Left cardiac atrium (tissue), 4 donors: ENCODE data around the gene EDN2. TPM values are rescaled to one million over a fixed set of nuclear protein-coding genes. Genes with fewer than 3 reads are reported as not detected.

ENCODE experiments used
- ATAC-seq, 2 donors: fragments of 200-7000 bp; cut with Tn5 transposase; one replicate each; pipeline ENCODE4 v1.9.1; 2020; ENCODE audit warnings: mild to moderate bottlenecking in 2 of 2, moderate library complexity in 2 of 2
- DNase-seq: peaks from one replicate; pipeline ENCODE4 v3.0.0-alpha.2; 2020
- intact Hi-C, 2 donors: fragments of 100-400 bp; cut with DNase I; formaldehyde crosslinking; loops; one replicate each; pipeline versions ENCODE4 v1.14.1 to v1.15.1; 2022 to 2023
- total RNA-seq, 2 donors: library from RNA; stranded (reverse); fragmentation: NEBNext Ultra II Directional; extraction: Animal tissue kit (Norgen Biotek cat#: 25700); gene quantifications; one replicate each; pipeline ENCODE4 v1.2.1, GENCODE V29; 2021
- donor health status: DM: no; HTN: yes; CAD: no.
- donor health status: DM: no; HTN: yes; CAD: no; lungs with severe emphysema.
- donor health status: DM: yes; HTN: yes; CAD: no.
- donor health status: Dilated cardiomyopathy.

EDN2 gene
- total RNA-seq, 2 donors from 2014 or later = 0.18 to 1.2 TPM

DNA sequence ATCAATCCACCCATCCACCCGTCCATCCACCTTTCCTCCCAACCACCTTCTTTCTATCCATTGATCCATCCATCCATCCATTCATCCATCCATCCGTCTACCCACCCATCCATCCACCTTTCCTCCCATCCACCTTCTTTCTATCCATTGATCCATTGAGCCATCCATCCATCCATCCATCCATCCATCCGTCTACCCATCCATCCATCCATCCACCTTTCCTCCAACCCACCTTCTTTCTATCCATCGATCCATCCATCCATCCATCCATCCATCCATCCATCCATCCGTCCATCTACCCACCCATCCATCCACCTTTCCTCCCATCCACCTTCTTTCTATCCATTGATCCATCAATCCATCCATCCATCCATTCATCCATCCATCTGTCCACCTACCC lies 5.1 kb upstream of the EDN2 start:
- no peak for ATAC-seq
- intact Hi-C loops = no loop called here
- no peak for DNase-seq

GRCh38 chr1:41488040-41488951 lies 3.8 kb upstream of the EDN2 start:
- DNase-seq (no peak), ATAC-seq (no peak)
- intact Hi-C loops = no loop called here

DNA sequence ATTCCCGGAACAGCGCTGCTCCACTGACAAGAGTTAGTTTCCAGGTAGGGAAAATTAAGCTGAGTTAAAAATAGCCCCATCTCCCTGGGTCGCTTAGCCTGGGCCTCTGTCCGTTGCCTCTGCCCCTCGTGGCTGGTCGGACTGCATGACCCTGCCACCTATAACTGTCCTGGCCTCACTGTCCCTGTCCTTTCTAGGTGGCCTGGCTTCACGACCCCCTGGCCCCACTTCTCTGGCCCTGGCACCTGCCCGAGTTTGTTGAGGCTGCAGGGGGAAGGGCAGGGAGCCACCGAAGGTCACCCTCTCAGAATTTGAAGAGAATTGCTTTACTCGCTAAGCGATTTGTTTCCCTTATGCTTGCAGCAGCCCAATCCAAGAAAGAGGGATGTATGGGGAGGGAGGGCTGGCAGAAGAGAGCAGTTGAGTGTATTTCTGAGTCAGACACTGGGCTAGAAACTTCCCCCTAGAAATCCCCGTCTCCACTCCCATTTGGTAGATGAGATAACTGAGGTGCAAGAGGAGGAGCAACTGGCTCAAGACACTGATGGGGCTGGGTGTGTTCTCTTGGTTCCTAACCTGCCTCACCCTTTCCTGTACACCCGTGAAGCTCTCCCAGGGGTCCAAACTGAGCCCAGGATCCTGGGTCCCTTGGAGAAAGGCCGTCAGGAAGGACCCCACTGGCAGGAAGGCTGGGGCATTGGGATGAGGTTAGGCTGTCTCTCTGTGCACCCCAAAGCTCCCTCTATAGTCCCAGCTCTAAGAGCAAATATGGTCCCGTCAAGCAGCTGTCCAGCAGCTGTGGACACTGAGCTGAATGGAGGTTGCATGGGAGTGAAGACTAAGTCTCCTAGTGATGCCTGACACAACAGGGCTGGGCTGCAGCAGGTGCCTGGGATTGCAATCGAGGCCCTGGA lies 2.9 kb upstream of the EDN2 start:
- intact Hi-C loops = no loop called here
- DNase-seq = no peak
- ATAC-seq = no peak

DNA sequence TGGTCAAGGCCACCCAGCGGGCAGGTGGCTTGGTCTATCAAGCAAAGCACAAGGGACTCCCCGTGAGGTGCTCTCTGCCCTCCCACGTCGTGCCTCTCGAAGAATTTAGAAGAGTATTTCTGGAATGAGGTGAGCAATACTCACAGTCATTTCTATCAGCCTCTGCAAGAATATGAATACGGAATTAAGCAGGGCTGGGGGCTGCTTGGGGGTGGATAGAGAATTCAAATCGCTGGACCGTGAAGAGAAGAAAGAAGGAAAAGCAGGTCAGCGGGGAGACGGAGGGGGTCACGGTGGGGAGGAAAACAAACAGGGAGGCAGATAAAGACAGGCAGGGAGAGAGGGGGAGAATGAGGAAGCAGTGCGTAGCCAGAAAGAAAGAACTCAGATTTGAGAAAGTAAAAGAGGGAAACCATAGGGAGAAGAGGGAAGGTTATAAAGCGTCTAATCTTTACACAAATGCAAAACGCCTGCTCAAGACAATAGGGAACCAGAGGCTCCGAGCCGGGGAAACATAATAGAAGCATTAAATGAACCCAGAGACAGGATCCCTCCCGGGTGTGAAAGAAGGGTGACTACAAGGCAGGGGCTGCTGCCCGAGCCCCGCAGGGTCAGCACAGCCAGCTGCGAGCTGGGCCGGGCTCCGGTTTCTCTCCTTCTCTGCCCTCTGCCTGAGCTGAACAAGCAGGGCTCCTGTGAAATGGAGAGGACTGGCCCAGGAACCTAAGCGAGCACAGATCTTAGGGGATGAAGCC lies 2.1 kb upstream of the EDN2 start:
- intact Hi-C loops = no loop called here
- ATAC-seq = no peak

DNA sequence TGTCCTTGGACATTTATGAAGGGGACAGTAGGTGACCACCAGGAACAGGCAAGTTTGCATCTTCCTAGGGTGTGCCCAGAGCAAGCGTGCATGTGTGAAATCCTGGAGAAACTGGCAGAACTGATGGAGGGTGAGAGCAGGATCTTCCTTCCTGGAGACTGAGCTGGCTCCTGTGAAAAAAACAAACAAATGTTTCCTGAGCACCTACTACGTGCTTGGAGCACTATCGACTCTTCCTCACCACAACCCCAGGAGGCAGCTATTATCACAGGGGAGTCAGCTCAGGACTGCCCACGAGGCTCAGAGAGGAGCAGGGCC lies 1.5 kb upstream of the EDN2 start:
- DNase-seq = no peak
- intact Hi-C loops = no loop called here
- ATAC-seq = no peak

More for the DNA sequence above, 2.1 kb upstream of the EDN2 start:
- no peak for DNase-seq

GRCh38 chr1:41485605-41486004 lies 1.1 kb upstream of the EDN2 start:
- DNase-seq = no peak

GRCh38 chr1:41483960-41484401 lies 502 bp downstream of the EDN2 start:
- DNase-seq = no peak
- ATAC-seq = no peak
- intact Hi-C loops = no loop called here

More at GRCh38 chr1:41485605-41486004, 1.1 kb upstream of the EDN2 start:
- ATAC-seq = no peak
- intact Hi-C loops = no loop called here

DNA sequence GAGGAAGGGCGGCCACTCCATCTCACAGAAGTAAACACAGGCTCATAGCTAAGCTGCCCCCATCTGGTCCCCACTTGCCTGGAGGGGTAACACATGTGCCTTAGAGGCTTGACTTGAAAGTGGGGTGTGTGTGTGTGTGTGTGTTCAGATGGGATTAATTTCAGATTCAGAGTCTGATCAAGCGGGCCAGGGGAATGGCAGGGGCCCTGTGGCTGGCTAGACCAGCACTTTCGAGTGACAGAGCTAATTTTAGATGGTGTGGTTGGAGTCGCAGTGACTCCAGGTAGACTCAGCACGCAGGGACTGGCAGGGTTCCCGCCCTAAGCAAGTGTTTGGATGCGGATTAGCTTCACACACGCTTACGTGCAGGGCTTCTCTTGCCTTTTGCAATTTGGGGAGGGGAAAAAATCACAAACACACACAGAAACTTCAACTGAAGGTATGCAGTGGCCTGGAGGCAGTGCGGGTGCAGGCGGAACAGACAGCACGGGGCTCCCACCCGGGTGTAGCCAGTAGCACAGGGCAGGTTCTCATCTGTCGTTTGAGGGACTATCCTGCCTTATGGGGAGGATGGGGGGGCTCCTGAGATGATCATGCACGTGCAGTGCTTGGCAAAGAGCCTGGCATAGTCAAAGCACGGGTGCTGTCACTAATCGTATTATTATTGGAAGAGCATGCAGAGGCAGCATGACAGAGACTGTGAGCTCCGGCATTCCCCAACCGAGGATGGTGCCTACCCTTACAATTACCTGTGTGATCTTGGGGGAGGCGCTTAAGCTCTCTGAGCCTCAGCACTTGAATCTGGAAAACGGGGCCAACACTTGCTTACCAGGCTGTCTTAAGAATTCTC lies 1.3 kb downstream of the EDN2 start:
- intact Hi-C loops = no loop called here
- DNase-seq (no peak), ATAC-seq (peak in 1 of 2 donors; percentile 27)

- intact Hi-C loops = no loop called here
- ATAC-seq = peak; percentile 7 to 27
- peak; percentile 57 for DNase-seq
These were observed 2.3 kb downstream of the EDN2 start for GRCh38 chr1:41482001-41482765.

DNA sequence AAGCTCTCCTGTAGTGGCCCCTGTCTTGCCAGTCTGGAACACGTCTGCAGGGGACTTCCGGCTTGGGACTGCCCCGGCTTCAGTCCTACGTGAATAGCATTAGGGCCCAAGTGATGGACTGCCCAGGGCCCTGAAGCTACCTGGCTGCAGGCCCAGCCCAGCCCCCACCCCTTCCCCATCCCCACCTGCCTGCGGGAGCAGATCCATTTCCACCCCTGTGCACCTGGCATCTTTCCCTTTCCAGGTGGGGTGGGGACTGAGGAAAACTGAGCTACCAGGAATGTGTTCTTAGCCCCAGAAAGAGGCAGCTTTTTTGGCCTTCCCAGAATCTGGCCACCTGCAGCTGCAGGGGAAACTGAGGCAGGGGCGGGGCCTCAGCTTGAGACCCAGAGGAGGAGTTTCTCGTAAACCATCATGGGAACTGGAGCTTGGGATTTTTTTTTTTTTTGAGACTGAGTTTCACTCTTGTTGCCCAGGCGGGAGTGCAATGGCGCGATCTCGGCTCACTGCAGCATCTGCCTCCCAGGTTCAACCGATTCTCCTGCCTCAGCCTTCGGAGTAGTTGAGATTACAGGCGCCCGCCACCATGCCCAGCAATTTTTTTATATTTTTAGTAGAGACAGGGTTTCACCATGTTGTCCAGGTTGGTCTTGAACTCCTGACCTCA lies 3.2 kb downstream of the EDN2 start:
- ATAC-seq = no peak
- no peak for DNase-seq
- intact Hi-C loops = no loop called here

GRCh38 chr1:41480204-41481108 lies 4.0 kb downstream of the EDN2 start:
- no peak for DNase-seq
- intact Hi-C loops = no loop called here
- ATAC-seq = no peak

GRCh38 chr1:41479808-41480160 lies 4.7 kb downstream of the EDN2 start:
- ATAC-seq (no peak), DNase-seq (no peak)
- intact Hi-C loops = no loop called here

DNA sequence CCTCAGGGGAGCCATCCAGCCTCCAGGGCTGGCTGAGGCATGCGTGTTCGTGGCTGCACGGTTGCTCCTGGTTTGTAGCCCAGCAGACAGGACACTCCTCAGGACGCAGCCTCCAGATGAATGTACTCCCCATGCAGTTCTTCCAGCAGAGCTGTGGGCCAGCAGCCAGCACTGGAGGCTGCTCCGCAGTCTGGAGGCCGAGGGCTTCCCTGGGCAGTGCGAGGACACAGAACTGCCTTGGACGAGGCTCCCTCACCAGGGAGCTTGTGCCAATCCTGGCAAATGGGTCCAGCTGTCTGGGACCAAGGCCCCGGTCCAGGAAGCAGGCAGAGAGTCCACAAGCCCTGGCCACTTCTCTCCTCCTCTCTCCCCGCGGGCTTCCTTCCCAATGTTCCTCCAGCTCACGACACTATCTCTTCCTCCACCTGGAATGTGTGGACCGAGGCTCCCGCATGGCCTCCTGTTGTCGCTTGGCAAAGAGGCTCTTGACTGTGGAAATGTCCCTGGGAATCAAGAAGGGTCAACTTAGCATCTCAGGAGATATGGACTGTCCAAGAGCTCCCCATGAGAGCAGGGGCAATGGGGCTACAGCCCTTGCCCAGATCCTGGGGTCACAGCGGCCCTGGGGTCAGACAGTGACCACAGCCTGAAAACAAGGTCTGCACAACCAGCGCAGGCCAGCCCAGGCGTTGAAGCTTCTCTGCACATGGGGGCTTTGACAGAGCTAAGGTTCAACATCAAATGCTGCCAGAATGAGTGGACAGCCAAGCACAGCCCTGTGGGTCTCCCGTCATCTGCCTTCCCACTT lies 5.3 kb downstream of the EDN2 start:
- DNase-seq (peak; percentile 64), ATAC-seq (peak; percentile 36 to 69)
- intact Hi-C loops = no loop called here

DNA sequence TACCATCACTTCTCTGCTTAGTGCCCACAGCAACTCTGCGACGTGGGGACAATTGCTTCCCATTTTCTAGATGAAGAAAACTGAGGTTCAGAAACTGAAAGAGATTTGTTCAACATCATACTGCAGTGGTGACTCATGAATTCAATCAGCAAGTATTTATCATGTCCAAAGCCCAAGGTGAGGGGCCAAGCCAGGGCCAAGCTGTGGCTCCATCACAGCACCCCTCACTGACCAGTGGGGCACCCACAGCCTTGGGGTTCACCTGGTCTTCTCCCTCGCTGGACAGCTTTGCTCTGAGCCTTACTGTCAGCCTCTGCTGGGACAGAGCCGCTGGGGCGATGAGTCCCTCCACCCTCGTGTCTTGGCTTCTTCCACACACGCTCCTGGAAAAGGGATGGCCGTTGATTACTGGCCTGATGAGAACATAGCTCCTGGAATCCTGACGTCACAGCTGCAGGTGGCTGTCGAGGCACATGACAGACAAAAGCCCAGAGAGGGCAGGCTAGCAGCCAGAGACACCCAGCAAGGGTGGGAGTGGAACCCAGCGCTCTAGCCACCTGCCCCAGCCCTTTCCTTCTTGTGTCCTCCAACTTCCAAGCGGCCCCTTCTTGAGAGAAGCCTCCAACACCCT lies 6.2 kb downstream of the EDN2 start:
- DNase-seq (no peak), ATAC-seq (no peak)
- intact Hi-C loops = no loop called here

GRCh38 chr1:41476807-41477361 lies 7.6 kb downstream of the EDN2 start:
- peak in 1 of 2 donors; percentile 16 for ATAC-seq
- intact Hi-C loops = no loop called here
- DNase-seq = no peak
